HG02798 (cell line): Measurements from ENCODE around the gene LYPLA2.
"Not testable (repeated sequence)": the region's sequence is repeated elsewhere in the genome, so short reads cannot be mapped to it uniquely, and the experiment has no call there.

Source experiments
- ATAC-seq: cut with Tn5 transposase; IDR thresholded peaks from one replicate; pipeline ENCODE4 v1.9.1; 2021; ENCODE audit warnings: mild to moderate bottlenecking; ENCODE audit not compliant: unreplicated experiment, poor library complexity

The LYPLA2 gene

DNA sequence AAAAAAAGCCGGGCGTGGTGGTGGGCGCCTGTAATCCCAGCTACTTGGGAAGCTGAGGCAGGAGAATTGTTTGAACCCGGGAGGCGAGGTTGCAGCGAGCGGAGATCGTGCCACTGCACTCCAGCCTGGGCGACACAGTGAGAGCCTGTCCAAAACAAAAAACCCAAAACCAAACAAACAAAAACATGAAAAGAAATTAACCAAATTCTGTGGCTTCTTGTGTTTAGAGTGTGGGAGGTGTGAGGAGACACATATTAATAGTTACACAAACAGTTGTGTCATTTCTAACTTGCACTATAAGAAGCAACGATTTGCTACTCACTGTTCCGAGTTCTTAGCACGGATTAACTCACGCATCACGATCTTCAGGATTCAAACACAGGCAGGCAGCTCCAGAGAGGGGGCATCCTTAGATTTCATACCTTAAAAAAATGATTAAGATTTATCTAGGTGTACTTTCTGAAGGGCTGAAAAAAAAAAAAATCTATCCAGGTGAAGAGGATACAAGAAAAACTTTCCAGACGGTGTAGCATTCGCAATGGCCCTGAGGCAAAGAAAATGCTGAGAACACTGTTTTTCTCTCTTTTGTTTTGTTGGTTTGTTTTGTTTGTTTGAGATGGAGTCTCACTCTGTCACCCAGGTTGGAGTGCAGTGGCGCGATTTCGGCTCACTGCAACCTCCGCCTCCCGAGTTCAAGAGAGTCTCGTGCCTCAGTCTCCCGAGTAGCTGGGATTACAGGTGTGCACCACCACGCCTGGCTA, 35.0 kb downstream of the LYPLA2 start:
- peak; percentile 61 for ATAC-seq

DNA sequence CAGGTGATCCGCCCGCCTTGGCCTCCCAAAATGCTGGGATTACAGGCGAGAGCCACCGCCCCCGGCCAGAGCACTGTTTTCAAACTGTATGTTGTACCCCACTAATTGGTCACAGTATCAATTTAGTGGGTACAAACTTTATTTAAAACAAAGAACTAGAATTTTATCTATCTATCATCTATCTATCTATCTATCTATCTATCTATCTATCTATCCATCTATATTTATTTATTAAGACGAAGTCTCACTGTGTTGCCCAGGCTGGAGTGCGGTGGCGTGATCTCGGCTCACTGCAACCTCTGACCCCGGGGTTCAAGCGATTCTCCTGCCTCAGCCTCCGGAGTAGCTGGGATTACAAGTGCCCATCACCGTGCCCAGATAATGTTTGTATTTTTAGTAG, 35.6 kb downstream of the LYPLA2 start:
- not testable (repeated sequence) for ATAC-seq

DNA sequence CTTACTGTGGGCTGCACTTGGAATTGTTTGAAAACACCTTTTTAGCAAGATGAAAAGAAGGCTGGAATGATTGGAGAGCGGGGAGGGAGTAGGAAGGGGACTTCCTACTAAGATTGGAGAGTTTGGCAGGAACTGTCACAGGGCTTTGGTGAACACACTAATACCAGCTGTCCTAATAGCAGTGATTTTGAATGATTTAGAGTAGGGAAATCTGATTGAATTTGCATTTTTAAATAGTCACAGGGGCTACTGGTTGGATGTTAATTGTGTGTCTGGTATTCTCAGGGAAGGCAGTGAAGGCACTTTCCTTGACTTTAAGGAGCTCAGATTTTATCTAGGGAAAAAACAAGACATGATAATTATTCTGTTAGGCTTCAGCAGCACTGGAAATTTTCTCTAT, 36.8 kb downstream of the LYPLA2 start:
- no peak for ATAC-seq

DNA sequence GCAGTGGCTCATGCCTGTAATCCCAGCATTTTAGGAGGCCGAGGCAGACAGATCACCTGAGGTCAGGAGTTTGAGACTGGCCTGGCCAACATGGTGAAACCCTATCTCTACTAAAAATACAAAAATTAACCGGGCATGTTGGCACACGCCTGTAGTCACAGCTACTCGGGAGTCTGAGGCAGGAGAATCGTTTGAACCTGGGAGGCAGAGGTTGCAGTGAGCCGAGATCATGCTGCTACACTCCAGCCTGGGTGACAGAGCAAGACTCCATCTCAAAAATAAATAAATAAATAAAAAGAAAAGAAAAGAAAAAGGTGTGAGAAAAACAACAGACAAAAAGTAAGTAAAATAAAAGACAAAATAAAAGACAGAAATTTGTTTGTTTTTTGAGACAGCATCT, 43.2 kb downstream of the LYPLA2 start:
- not testable (repeated sequence) for ATAC-seq

DNA sequence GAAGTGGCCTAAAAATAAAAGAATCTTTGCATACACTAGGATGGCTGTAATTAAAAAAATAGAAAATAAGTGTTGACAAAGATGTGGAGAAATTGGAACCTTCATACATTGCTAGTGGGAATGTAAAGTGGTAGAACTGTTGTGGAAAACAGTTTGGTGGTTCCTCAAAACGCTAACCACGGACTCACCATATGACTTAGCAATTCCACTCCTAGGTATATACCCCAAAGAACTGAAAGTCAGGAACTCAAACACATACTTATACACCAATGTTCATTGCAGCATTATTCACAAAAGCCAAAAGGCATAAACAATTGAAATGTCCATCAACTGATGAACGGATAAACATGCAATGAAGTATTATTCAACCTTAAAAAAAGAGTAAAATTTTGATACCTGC, 45.1 kb downstream of the LYPLA2 start:
- no peak for ATAC-seq

DNA sequence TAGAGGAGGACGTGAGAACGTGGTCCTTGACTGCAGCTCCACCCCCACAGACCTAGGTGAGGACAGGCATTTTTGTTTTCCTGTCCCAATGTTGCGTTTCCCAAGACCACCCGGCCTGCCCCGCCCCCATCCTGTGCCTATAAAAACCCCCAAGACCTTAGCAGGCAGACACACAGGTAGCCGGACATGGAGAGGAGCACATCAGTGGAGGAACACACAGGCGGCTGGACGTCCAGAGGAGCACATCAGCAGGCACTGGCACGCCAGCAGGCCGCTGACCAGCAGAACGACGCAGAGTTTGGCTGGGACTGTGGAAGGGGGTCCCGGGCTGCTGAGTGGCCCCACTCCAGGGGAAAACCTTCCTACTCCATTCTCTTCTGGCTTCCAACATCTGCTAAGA, 47.0 kb downstream of the LYPLA2 start:
- no peak for ATAC-seq

DNA sequence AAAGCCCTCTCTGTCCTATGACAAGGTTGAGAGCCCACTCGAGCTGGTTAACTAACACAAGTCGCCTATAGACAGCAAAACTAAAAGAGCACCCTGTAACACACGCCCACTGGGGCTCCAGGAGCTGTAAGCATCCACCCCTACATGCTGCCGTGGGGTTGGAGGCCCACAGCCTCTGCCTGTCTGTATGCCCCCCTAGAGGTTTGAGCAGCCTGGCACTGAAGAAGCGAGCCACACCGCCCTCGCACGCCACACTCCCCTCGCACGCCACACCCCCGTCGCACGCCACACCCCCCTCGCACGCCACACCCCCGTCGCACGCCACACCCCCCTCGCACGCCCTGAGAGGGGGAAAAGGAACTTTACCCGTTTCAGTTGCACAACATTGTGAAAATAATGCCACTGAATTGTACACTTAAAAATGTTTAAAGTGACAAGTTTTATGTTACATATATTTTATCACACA, 47.5 kb downstream of the LYPLA2 start:
- peak; percentile 72 for ATAC-seq

DNA sequence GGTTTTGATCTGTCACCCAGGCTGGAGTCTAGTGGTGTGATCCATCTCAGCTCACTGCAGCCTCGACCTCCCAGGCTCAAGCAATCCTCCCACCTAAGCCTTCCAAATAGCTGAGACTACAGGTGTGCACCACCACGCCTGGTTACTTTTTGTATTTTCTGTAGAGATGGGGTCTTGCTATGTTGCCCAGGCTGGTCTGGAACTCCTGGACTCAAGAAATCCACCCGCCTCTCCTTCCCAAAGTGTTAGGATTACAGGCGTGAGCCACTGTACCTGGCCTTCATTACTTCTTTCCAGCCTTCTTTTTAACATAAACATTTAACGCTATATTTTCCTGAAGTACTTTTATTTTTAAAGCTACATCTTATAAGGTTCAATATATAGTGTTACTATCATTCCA, 52.7 kb downstream of the LYPLA2 start:
- no peak for ATAC-seq
